ENCODE data around the gene RABL3. TPM values are rescaled to one million over a fixed set of nuclear protein-coding genes. Genes with fewer than 3 reads are reported as not detected.

Gene RABL3
- total and polyA plus RNA-seq, 2 of the 13 experiments (the other 11 are each of a cell fraction or from before 2014, with no cell fraction given), result 4.8 to 31.9 TPM

GRCh38 chr3:120742849-120743365 lies 591 bp upstream of the RABL3 start (continued):
- no peak for TF ChIP-seq ZHX2 (IDR thresholded peaks at IDR 0.05; ENCODE audit: low read depth)
- TF ChIP-seq ZHX2 (CRISPR knock-in tag; IDR thresholded peaks at IDR 0.05; ENCODE audit: borderline replicate concordance), result no peak
- TF ChIP-seq TRAFD1 (CRISPR knock-in tag; IDR thresholded peaks at IDR 0.05; ENCODE audit: borderline replicate concordance), result no peak
- no peak for TF ChIP-seq ZNF776 (CRISPR knock-in tag; IDR thresholded peaks at IDR 0.05)
- no peak for TF ChIP-seq ZNF138 (CRISPR knock-in tag; IDR thresholded peaks at IDR 0.05; ENCODE audit: low read depth)
- no peak for TF ChIP-seq PHF5A (CRISPR knock-in tag; IDR thresholded peaks at IDR 0.05; ENCODE audit: low read depth, unreplicated experiment)
- no peak for TF ChIP-seq GATAD1 (CRISPR knock-in tag; IDR thresholded peaks at IDR 0.05)
- TF ChIP-seq ZFY (CRISPR knock-in tag; IDR thresholded peaks at IDR 0.05), result peak; percentile 36
- no peak for TF ChIP-seq ZBTB1 (CRISPR knock-in tag; IDR thresholded peaks at IDR 0.05; ENCODE audit: borderline replicate concordance)
- TF ChIP-seq ZNF318 (CRISPR knock-in tag; IDR thresholded peaks at IDR 0.05), result no peak
- 0 out of 2 replicates have a peak, but pooled peaks have one; percentile 16 for TF ChIP-seq KLF6 (CRISPR knock-in tag; IDR thresholded peaks at IDR 0.05)
- no peak for TF ChIP-seq ZNF460 (CRISPR knock-in tag; IDR thresholded peaks at IDR 0.05; ENCODE audit: borderline replicate concordance)
- TF ChIP-seq ZNF564 (CRISPR knock-in tag; IDR thresholded peaks at IDR 0.05), result no peak
- no peak for TF ChIP-seq FOXK2 (IDR thresholded peaks at IDR 0.05)

All from HepG2 (cell line).